ENCODE data around the gene CCDC195.

CCDC195 gene, protein sequence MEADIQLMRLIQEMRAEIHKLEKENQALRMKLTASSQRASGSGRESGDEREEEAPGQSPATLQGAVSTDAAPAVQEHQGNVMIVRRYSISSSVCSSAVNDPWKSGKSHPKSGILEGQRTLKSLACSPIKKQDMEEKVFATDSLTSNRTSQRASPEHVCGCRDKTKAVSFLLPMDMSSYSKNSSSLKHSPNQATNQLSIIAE

GRCh38 chr2:224716201-224716600 is at the start of gene CCDC195:
Gene CCDC195, minus strand, starts transcription at chr2:224716365. Its CDS starts 0 bp downstream, at chr2:224716365.
- DNase-seq, result no peak

DNA sequence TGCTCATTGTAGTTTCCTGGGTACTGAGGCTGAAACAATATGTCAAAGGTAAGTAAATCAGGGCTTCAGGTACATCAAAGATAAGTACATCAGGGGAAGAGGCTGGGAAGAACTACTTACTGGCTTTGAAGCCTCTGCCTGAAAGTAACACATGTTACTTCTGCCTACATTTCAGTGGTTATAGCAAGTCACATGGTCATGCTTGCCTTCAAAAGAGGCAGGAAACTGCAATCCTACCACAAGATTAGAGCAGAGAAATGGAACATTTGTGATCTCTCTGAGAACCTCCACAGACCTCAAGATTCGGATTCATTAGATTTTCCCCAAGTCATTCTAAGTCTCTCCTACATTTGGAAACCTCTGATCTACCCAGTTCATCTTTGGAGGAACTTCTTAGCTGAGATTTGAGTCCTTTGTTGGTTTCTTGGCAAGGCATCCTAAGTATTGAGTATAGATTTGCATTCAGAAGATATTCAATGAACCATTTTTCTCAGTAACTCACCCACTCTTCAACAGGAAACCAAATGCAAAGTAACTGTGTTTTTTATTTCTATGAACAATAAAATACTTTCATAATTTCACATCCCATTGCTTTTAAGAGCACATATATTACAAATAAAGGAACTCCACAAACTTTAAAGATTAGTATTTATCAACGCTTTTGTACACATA is 48.5 kb upstream of the CCDC195 start:
- DNase-seq, result no peak

DNA sequence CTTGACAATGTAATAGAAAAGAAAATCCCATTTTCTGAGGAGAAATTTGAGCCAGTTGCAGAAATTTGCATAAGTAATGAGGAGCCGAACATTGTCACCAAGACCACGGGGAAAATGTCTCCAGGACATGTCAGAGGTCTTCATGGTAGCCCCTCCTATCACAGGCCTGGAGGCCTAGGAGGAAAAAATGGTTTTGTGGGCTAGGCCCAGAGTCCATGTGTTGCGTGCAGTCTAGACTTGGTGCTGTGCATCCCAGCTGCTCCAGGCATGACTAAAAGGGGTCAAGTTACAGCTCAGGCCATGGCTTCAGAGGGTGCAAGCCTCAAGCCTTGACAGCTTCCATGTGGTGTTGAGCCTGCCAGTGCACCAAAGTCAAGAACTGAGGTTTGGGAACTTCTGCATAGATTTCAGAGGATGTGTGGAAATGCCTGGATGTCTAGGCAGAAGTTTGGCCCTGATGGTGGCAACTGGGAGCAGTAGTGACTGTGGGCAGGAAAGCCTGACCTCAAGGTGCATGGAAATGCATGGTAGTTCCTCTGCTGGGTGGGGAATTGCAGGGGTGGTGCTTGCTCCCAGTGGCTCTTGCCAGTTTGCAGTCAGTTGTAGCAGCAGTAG is 41.9 kb upstream of the CCDC195 start:
- DNase-seq, result no peak

DNA sequence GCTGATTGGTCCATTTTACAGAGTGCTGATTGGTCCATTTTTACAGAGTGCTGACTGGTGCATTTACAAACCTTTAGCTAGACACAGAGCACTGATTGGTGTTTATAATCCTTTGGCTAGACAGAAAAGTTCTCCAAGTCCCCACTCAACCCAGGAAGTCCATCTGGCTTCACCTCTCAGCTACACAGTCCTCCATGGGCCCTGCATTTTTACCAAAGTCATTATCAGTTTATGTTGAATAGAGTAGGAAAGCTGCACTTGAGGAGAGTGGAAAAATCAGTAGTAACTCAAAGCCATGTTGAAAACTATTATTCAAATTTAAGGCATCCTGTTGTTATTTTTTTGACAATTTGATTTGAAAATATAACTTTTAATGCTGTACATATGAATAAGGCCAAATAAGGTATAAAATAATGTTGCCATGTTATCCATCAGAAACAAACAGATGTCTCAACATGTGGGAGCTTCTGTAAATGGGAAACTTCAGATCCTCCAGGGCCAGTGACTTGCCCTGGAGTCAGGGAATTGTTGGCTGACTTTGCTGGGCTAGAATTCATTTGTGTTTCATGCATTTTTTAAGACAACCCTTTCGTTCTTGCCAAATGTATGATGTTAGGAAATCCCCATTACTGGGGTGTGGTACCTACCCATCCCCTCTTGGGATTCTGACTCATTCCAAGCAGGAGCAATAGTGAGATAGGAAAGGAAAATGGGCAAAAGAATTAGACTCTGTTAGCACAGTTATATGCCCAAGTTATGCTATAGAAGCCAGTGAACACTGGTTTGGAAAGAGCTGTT is 37.8 kb upstream of the CCDC195 start:
- no peak for DNase-seq

- no peak for DNase-seq
These were observed 36.0 kb upstream of the CCDC195 start for GRCh38 chr2:224751996-224752698.

GRCh38 chr2:224749136-224749535 is 33.0 kb upstream of the CCDC195 start:
- no peak for DNase-seq

DNA sequence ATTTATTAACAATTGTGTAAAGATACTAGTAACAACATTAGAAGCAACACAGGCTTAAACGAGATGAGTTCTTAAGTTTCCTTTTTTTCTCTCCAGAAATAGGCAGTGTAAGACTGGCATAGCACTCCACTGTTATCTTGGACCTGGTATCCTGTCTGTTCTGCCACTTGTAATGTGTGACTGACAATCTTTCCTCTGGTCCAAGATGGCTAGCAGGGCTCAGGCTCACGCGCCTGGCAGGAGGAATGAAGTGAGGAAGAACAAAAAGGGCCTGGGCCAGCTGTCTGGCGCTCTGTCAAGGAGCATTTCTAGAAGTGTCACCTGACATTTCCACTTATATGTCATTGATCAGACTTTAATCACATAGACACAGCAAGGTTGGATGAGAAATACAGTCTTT is 31.6 kb upstream of the CCDC195 start:
- DNase-seq, result no peak

GRCh38 chr2:224736227-224736626 is 20.1 kb upstream of the CCDC195 start:
- DNase-seq, result no peak

GRCh38 chr2:224734949-224735348 is 18.8 kb upstream of the CCDC195 start:
- no peak for DNase-seq

DNA sequence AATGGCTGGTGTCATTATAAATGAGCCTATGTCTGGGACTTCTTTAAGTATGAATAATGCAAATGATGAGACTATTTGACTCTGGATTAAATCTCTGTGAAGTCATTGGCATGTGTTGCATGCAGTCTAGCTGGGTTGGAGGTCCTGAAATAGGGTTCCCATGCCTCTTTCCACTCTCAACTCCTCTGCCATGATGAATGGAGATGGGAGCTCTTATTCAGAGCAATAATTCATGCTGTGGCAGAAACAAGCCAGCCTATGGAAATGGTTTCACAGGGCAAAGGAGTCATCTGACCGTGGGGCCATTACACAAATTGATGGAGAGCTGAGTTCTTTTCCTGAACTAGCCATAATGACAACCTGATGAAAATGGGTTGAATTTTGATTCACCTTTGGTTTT is 15.5 kb upstream of the CCDC195 start:
- DNase-seq, result no peak

- no peak for DNase-seq
These were observed 13.3 kb upstream of the CCDC195 start for GRCh38 chr2:224729435-224729834.

- no peak for DNase-seq
These were observed 8.2 kb upstream of the CCDC195 start for GRCh38 chr2:224724331-224724730.

- no peak for DNase-seq
These were observed 7.5 kb upstream of the CCDC195 start for GRCh38 chr2:224723586-224724217.

DNA sequence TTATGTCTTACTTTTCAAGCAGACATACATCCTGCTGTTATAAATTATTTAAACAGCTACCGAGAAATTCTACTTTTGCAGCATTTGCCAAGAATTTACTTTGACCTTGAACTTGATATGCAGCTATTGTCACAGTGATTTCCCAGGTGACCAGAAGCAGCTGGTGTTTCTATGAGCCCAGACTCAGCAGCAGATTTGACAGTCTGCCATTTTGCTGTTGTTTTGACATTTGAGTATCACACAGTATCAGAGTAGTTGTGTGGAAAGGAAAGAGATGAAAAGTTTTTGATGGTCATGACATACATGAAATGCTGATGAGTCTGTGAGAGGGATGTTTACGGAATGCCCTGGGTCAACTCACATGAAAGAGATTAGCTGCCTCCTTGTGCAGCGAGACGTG is 6.6 kb upstream of the CCDC195 start:
- DNase-seq, result no peak

- DNase-seq, result no peak
These were observed 6.1 kb upstream of the CCDC195 start for GRCh38 chr2:224722250-224722649.

- DNase-seq, result no peak
These were observed 756 bp upstream of the CCDC195 start for GRCh38 chr2:224716921-224717320.

- DNase-seq, result no peak
These were observed 4.1 kb downstream of the CCDC195 start for GRCh38 chr2:224711859-224712665.

DNA sequence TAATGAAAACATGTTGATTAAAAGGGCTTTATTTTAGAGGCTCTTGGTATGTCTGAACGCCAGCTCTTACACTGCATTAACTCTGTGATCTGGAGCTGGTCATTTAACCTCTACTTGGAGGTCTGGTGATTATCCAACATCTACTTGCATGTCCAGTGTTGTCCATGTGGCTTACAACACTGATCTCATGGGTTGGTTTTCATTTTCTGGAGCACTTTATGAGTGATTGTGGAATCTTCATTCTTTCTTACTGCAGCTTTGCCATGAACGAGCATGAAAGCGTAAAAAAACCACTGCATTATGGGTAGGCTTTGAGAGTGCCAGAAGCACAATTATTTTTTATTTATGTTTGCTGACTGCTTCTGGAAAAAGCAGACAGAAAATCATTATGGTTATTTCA is 4.8 kb downstream of the CCDC195 start:
- DNase-seq, result no peak

DNA sequence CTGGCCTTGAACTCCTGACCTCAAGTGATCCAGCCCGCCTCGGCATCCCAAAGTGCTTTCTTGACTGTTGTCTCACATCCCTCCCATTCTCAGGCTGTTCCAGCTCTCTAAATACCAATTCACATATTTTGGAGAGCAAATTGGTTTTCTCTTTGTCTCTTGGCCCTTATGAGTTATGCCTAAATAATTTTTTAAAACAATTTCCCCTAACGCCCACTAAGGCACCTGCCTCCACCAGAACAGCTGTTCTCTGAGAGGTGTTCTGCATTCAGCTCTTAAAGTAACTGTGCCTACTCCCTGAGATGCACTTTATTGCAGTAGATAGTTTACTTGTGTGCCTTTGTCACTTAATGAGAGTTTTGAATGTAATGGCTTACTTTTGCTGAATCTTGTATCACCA is 6.9 kb downstream of the CCDC195 start:
- DNase-seq, result no peak

DNA sequence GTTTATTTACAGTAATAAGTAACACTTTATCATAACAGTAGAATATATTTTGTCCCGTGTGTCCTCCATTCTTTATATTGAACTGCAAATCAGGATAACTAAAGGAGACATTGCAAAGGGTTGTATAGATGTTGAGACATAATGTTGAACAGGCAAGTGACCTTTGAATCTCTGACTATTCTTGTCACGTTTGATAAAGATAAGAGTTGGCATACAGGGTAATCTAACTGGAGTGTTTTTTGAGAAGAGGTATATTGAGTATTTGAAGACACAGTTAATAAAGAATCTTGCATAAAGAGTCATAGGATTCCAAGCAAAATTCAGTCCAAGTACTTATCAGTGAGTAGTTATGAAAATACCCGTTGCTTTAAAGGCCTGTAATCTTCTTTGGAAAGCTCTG is 21.7 kb downstream of the CCDC195 start:
- no peak for DNase-seq

DNA sequence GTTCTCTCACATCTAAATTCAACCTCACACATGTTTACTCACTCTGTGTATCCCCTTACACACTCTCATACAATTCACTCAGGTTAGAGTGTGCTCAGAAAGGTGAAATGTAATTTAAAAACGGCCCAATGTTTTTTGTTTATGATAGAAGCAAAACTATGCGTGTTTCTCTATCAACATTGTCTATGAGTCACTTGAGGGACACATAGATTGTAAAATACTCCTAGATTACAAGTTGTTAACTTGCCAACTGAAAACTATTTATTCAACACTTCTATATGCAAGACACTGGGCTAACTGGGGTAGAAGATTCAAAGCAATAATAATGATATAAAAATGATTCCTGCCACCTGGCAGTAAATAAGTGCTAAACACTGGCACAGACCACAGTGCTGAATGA is 24.6 kb downstream of the CCDC195 start:
- no peak for DNase-seq

DNA sequence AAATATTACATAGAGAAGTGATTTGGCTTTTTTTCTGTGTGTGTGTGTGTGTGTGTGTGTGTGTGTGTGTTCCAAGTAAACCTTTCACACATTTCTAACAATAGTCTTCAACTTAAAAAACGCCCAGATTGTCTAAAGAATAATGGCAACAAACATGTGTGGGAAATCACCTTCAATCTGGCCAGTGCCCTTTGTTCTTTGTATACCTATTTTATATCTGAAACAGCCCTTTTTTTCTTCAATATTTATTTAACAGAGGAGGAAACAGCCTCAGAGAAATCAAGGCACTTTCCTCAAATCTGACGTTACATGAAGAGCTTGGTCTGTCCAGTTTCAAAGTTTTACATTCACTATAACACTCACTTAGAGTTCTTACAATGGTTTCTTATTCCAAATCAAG is 25.3 kb downstream of the CCDC195 start:
- no peak for DNase-seq
